GM21529 (cell line): ENCODE measurements around the gene RFWD3.

Source experiments
- ATAC-seq: cut with Tn5 transposase; IDR thresholded peaks from one replicate; pipeline ENCODE4 v1.9.1; 2021; ENCODE audit not compliant: unreplicated experiment

RFWD3 gene

GRCh38 chr16:74583926-74584666 is 82.6 kb downstream of the RFWD3 start:
- ATAC-seq: no peak

GRCh38 chr16:74582970-74583369 is 83.7 kb downstream of the RFWD3 start:
- ATAC-seq: no peak

GRCh38 chr16:74580833-74581232 is 85.8 kb downstream of the RFWD3 start:
- peak; percentile 53 for ATAC-seq

- no peak for ATAC-seq
These were observed 87.8 kb downstream of the RFWD3 start for GRCh38 chr16:74578838-74579237.

- no peak for ATAC-seq
These were observed 88.2 kb downstream of the RFWD3 start for GRCh38 chr16:74578433-74578832.

- no peak for ATAC-seq
These were observed 88.8 kb downstream of the RFWD3 start for GRCh38 chr16:74577882-74578366.

GRCh38 chr16:74575807-74576643 is 90.7 kb downstream of the RFWD3 start:
- ATAC-seq: no peak

GRCh38 chr16:74575175-74575806 is 91.4 kb downstream of the RFWD3 start:
- no peak for ATAC-seq

GRCh38 chr16:74574146-74574545 is 92.5 kb downstream of the RFWD3 start:
- ATAC-seq: no peak

GRCh38 chr16:74573622-74574021 is 93.1 kb downstream of the RFWD3 start:
- no peak for ATAC-seq
